CD4-positive, alpha-beta T cell treated with Interleukin-12 subunit alpha and Interleukin-12 subunit beta, for 1 hour (primary cell): Measurements from ENCODE around the gene MAGOHB.
"Not testable (repeated sequence)": the region's sequence is repeated elsewhere in the genome, so short reads cannot be mapped to it uniquely, and the experiment has no call there.

ENCODE experiments used
- DNase-seq: peaks from one replicate; pipeline ENCODE4 v3.0.0-alpha.2; 2020

The MAGOHB gene

DNA sequence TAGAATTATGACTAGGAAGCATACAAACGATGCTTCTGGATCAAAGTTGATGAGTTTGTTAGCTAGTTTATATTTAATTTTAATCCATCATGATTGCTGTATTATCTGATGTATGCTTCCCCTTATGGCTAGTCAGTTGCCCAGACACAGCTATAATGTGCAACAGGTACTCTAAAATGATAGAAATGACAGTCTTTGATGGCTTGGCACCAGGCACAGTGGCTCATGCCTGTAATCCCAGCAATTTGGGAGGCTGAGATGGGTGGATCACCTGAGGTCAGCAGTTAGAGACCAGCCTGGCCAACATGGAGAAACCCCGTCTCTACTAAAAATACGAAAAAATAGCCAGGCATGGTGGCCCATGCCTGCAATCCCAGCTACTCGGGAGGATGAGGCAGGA lies 2.2 kb downstream of the MAGOHB start:
- not testable (repeated sequence) for DNase-seq

DNA sequence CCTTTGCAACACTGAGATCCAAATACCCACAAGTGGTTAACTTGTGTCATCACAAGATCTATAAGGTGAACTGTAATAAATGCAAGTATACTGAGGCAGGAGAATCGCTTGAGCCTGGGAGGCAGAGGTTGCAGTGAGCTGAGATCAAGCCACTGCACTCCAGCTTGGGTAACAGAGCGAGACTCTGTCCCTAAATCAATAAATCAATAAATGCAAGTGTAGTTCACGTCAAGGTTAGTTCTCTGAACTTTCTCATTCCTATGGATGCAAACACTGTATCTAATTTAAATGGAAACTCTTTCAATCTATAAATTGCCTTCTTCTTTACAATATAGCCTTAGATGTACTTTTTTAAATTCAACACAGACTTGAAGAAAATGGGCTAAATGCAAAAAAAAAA lies 3.2 kb downstream of the MAGOHB start:
- DNase-seq: no peak

DNA sequence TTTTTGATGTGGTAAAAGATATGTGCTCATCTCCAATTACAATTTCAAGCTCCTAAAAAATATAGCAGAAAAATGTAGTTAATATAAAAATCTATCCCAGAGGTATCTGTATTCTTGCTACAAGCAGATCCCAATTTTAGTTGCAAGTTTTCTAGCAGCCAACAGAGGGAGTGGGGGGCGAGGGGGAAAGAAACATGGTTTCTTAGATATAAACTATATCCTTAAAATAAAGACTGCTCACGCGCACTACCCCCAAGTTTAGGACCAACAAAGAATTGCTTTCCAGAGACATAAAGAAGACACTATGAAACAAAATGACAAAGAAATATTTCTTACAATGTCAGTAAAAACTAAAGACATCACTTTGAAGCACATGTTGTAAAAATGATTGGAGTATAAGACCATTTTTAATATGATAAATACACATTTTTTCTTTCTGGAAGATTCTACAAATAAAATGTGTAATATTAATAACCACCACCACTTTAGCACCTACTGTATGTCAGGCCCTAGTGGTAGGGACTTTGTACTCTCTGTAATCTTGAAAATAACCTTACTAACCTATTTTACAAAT lies 5.4 kb downstream of the MAGOHB start:
- DNase-seq: no peak

DNA sequence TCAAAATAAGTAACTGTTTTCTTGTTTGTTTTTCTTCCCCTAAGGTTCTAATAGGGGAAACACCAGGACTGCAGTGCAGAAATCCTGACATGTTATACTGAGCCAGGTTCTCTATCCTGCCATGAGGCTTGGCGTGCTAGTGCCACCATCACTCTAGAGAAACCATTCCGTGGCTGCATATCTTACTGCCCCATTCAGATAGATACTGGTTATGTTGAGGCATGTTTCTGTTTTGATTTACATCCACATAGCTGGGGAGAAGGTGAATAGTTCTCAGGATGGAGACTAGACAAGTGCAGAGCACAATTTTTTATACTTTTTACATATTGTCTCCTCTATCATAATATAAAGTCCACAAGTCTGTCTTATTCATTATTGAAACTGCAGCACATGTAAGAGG lies 11.5 kb downstream of the MAGOHB start:
- DNase-seq: no peak

DNA sequence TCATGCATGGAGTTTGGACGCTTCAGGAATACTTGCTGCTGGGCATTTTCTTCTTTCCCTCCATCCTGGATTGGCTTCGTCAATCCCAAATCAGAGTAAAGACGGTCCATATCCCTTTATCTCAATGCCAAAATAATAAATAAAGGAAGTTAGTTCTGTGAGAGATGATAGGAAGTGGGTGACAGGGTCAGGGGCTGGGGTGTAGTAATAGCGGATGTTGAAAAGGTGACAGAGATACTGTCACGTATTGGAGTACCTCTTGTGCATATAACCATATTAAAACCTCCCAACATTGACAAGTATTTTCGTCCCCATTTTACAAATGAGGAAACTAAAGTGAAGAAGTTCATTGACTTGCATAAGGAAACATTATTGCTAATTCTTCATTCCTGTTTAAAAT lies 12.4 kb downstream of the MAGOHB start:
- DNase-seq: no peak

DNA sequence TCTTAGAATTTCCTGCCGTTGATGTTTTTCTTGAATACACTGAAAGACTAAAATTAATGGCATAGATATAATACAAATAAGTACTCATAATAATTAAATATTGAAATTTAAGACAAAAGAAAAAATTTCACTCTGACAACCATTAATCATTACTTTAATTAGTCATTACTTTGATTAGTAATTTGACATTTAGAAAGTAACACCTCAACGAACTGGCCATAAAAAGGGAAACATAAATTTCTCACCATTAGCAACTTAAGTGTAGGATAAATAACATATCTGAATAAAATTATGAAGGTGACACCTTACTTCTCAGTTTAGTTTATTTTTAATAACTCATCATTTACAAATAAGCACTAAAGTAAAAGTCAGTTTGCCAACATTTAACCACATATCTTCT lies 17.5 kb downstream of the MAGOHB start:
- no peak for DNase-seq

DNA sequence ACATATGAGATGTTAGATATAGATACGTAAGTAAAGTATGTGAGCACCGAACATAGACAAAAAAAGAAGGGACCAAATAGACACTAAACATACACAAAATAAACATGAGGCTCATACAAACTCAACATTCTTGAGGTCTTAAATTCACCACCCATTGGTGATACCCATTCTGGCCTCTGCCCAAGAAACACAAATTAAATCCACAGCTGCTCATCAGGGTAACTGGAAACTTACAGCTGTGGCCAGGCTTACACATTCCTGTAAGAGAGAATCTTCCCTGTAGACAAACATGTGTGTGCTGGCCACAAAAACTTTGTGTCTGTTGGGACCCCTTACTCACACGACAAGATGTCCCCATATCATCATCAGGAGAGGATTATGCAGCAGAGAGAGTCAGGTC lies 22.4 kb downstream of the MAGOHB start:
- no peak for DNase-seq

DNA sequence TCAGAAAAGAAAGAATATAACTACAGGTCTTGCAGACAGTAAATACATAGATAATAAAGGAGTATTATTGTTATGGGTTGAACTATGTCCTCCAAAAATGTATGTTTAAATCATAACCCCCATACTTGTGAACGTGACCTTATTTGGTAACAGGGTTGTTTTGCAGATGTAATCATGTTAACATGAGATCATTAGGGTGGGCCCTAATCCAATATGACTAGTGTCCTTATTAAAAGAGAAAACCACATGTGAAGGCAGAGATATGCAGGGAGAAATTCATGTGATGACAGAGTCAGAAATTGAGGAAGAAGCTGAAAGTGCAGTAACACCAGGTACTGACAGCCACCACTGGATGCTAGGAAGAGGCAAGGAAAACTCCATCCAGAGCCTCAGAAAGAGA lies 29.0 kb downstream of the MAGOHB start:
- no peak for DNase-seq

DNA sequence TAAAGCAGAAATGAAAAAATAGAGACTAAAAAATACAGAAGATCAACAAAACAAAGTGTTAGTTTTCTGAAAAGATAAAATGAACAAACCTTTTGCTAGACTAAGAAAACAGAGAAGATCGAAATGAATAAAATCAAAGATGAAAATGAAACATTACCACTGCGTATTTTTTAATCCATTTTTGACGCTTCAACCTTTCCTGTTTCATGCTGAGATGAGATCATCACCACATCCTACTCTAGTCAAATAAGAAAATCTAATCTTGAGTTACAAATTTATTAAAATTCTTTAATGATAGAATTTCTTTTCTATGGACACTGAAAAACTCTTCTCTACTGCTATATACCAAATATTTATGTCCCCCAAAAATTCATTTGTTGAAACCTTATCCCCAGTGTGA lies 30.7 kb downstream of the MAGOHB start:
- DNase-seq: no peak

DNA sequence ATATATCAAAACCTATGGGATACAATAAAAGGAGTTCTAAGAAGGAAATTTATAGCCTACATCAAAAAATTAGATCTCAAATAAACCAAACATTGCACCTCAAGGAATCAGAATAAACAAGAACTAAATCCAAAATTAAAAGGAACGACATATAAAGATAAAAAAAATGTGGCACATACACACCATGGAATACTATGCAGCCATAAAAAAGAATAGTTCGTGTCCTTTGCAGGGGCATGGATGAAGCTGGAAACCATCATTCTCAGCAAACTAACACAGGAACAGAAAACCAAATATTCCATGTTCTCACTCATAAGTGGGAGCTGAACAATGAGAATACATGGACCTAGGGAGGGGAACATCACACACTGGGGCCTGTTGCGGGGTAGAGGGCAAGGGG lies 31.3 kb downstream of the MAGOHB start:
- DNase-seq: not testable (repeated sequence)

DNA sequence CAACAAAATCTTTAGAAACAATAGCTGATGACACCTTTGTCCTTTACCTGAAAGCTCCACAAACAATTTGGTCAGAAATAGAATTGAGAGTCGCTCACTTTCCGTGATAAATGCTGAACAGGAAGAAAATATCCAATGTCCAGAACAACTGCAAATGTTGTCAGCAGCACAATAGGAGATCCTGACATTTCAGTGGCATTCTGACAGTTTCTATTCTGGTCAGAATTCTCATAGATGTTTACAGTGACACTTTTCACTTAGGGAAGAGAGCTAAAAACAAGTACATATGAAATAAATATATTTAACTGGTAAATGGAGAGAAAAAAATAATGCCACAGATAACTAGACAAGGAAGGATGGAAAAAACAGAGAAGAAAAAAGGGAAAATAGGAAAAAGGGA lies 39.1 kb downstream of the MAGOHB start:
- no peak for DNase-seq

DNA sequence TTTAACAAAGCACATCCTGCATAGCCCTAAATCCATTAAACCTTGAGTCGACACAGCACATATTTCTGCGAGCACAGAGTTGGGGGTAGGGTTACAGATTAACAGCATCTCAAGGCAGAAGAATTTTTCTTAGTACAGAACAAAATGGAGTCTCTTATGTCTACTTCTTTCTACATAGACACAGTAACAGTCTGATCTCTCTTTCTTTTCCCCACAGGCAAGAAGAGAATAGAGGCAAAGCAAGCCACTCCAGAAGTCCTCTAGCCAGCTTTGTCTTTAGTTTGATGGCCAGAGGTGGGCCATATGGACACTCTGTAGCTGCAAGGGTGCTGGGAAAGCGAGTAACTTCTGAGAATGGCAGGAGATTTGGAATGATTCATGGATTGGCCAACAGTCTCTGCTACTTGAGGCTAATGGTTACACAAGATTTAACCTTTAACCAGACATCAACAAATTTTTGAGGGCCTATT lies 41.4 kb downstream of the MAGOHB start:
- DNase-seq: not testable (repeated sequence)

DNA sequence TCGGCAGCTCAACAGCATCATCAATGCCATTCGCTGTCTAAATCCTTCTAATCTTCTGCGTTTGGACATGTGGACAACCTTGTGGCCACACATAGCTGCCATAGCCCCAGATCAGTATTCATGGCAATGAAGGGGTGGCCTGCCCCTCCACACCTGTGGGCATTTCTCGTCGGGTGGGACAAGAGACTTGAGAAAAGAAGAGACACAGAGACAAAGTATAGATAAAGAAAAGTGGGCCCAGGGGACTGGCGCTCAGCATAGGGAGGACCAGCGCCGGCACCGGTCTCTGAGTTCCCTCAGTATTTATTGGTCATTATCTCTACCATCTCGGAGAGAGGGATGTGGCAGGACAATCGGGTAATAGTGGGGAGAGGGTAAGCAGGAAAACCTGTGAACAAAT lies 42.3 kb downstream of the MAGOHB start:
- no peak for DNase-seq

DNA sequence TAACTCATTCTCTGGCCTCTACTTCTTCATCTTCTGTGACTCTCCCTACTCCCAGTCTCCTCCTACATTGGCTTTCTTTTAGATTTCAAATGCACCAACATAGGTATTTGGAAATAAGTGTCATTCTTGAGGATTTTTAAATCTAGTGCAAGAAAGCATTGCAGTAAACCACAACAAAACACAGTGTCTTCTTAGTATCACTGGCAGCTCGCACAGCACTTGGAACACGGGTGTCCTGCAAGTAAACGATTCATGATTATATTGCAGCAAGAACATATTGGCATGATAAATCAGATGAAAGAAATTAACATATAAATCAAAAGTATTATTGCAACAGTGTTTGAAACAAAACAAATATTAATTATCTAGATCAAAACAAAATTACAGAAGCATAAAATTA lies 45.6 kb downstream of the MAGOHB start:
- DNase-seq: no peak

DNA sequence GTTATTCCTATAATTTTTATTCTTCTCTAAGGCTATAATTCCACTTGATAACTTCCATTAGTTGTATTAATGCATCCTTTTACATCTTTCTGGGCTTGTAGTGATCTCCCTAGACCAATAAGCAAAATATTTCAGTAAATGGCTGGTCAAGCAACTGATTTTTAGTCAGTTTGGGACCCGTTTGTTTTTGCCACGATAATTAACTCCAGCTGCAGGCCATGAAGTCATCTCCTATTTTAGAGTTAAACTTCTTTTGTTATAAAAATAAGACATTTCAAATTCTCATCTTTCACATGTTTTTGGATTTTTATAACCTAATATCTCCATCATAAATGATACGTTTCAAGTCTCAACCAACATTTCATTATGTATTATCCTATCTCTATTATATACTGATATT lies 49.4 kb downstream of the MAGOHB start:
- DNase-seq: no peak

DNA sequence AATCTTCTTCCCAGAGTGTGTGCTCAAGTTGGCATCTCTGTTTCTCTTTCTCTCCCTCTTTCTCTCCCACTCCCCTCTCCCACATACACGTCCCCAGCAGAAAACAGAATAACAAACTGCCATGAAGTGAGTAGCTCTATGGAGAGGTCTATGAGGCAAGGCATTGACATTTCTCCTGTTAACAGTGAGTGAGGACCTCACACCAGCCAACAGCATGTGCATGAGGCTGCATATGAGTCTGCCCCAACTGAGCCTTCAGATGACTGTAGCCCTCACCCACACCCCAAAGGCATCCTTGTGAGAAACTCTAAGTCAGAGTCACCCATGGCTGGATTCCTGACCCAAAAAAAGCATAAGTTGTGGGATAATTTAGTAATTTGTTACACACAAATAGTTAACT lies 50.4 kb downstream of the MAGOHB start:
- DNase-seq: no peak

DNA sequence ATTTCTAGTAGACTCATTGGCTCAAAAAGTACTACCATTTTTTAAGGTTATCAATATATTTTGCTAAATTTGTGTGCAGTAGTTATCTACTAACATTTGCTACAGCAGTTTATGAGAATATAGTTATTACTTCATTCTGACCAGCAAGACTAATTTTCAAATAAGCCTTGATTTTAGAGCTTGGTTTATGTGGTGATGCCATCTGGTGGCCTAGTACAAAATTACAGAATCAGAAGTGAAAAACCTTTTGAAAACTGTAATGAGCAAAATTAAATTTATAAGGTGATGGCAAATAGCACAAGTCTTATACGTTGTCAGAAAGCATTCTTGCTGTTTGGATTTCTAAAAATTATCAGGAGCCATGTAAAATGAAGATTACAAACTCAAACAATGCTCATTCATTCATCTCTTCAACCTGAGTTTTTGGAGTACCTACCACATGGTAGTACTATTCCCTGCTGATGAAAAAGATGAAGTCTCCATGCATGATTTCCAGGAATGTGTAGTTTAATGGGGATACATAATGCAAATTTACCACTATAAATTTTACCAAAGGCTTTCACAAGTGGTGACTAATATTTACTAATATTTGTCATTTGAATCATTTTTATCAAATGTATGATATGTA lies 51.0 kb downstream of the MAGOHB start:
- DNase-seq: peak; percentile 67

DNA sequence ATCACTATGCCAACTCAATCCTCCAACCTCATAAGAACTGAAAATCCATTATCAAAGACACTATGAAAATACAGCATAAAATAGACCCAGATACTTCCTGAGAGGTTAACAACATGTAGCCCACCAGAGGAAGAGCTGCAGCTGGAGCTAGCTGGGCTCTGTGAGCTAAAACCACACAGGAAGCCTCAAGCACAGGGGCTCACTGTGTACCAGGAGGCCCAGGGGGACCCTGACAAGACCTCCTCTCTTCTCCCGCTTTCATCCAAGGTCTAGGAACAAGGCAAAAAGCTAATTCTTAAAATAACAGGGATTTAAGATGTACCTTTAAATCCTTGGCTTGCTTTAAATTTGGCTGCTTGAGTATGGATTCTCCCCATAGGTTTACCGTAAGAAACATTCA lies 54.2 kb downstream of the MAGOHB start:
- peak; percentile 62 for DNase-seq

DNA sequence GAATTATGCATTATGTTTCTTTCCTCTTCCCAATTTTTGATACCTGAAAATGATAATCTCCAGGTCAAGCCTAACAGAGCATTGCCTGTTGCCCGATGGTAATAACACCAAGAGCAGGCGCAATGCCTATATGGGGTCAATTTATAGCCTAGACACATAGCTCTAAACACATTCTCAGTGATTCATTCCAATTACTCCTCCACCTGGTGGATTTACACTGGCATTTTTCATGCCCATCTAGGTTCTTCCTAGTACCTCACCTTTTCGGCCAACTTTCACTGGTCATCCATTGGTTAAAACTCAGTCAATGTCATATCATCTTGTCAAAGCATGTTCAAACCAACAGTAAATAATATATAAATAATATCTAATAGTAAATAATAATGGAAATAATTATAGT lies 54.6 kb downstream of the MAGOHB start:
- no peak for DNase-seq

DNA sequence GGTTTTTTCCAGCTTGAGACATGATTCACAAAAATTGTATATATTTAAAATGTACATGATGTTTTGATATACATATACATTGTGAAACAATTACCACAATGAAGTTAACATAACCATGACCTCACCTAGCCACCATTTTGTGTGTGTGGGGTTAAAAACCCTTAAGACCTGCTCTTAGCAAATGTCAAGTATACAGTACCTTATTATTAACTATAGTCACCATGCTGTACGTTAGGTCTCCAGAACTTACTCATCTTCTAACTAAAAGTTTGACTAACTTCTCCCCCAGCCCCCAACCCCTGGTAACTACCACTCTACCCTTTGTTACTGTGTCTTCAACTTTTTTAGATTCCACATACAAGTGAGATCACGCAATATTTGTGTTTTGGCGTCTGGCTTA lies 55.1 kb downstream of the MAGOHB start:
- peak; percentile 2 for DNase-seq

DNA sequence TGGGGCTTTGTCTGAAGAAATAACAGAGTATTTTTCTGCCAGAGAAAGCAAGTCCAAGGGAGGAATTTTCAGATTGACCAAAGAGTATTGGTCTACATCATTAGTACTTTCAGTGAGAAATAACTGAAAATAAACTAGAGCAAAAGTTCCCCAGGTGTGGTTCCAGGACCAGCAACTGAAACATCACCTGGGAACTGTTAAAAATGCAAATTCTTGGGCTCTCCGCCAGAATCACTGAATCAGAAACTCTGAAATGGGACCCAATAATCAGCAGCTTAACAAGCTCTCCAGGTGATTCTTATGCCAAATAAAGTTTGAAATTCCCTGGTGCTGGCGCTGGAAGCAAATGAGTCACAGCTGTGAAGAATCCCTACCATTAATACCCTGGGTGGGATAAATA lies 55.6 kb downstream of the MAGOHB start:
- peak; percentile 4 for DNase-seq

DNA sequence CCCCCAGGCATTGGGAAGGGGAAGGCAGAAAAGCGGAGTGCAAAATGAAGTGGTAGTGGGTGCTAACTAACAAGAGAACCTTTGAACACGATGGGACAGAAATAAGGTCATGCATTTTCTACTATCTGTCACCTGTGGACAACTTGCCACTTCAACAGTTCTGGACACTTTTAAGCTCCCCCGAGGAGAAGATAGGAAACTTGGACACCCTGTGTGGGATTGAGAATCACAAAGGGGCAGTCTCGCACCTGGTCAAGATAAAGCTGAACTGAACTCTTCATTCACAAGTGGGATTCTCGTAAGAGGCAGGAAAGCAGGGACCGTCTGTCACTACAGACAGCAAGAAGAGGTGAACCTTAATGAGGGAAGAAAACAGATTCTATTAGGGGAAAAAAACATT lies 56.1 kb downstream of the MAGOHB start:
- peak; percentile 3 for DNase-seq

DNA sequence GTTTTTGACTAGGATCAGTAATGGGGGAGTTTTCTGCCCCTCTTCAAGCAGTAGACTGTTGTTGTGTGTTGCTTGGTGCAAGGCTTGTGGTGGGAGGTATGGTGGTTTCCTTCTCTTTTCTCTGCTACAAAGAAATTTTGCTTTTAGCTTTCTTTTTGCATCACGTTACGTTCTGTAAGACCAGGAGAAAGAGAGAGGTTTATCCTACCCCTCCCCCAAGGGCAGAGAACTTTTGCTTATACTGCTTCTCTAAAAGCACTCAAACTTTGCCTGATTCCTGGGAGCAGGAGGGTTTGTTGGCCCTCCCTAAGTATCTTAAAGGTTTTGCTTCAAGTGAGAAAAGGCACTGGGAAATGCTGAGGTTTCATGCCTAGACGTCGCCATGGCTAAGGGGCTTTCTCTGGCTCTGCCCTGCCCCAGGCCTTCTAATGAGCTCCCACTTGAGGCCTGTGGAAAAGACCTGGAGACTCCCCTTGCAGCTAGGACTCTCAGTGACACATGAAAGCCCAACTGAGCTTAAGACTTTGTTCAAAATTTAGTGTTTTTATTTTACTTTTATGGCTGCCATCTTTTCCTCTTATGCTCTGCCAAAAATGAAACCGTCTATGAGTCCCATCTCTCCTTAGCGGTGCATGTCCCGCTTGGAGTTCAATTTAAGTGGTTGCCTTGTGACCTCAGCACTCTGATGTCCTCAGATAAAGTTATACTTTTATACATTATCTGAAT lies 58.5 kb downstream of the MAGOHB start:
- DNase-seq: peak; percentile 63

DNA sequence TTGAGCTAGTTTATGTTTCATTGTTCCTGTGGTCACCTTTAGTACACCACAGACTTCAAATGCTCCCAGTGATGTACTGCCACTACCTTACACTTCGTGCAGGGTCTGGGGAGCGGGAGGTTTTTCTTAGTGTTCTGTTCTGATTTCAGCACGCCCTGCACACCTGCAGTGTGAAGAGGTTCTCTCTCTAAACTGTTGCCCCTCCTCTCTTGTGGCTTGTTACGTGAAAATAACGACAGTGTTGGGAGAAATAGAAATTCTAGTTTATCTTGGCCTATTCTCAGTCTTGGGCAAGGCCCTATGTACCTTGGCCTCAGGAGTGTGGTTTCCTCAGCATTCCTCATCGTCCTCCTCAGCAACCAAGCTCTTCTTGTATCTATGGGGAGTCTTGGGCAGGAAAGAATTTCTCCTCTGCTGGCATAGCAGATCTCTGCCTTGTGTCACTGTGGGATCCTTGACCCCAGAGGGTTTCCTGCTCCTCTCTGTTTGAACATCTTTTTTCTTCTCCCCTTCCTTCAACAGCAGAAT lies 59.1 kb downstream of the MAGOHB start:
- DNase-seq: peak; percentile 56
